PFSK-1 (cell line): ENCODE measurements around the gene MTA3.

ENCODE experiments used
- POLR2AphosphoS5 ChIP-seq: IDR thresholded peaks from 2 replicates; pipeline ENCODE4 v1.6.1; 2012; ENCODE audit warnings: low read depth, mild to moderate bottlenecking, control low read depth, low read length, moderate library complexity
- REST ChIP-seq, 2 experiments: IDR thresholded peaks; 2 replicates each; pipeline versions ENCODE4 v1.6.1 to v1.8.0; 2011 to 2012; ENCODE audit warnings: low read depth in 2 of 2, low read length in 2 of 2, control low read depth in 1 of 2, inconsistent platforms in 1 of 2, mild to moderate bottlenecking in 1 of 2, moderate library complexity in 1 of 2; ENCODE audit not compliant: insufficient read depth in 1 of 2
- SIN3A ChIP-seq: IDR thresholded peaks from 2 replicates; pipeline ENCODE4 v1.6.1; 2012; ENCODE audit warnings: mild to moderate bottlenecking, low read length, moderate library complexity, borderline replicate concordance; ENCODE audit not compliant: insufficient read depth
- TAF1 ChIP-seq: IDR thresholded peaks from 2 replicates; pipeline ENCODE4 v1.6.1; 2012; ENCODE audit warnings: low read length, control low read depth, borderline replicate concordance; ENCODE audit not compliant: insufficient read depth

- TF ChIP-seq TAF1 (no peak), POLR2AphosphoS5 (no peak), REST (IDR thresholded peaks at IDR 0.05; ENCODE audit: insufficient read depth in 1 of 2, low read depth in 2 of 2, low read length in 2 of 2) (no peak), SIN3A (no peak)
These were observed 198.9 kb downstream of the MTA3 start for GRCh38 chr2:42767080-42767898.
